WTC11 (cell line): ENCODE results near the gene VTN. TPM values are rescaled to one million over a fixed set of nuclear protein-coding genes. Genes with fewer than 3 reads are reported as not detected.

Experiments used
- ATAC-seq: fragments of 200-7000 bp; cut with Tn5 transposase; 2 replicates; pipeline ENCODE4 v1.10.0; 2021; ENCODE audit warnings: mild to moderate bottlenecking, moderate library complexity
- CTCF ChIA-PET: fragments of 300-600 bp; sonication (Branson Sonifier 250); formaldehyde crosslinking; loops from one replicate; lab custom pipeline; 2021; ENCODE audit warnings: antibody characterized with exemption; lab: Charles Lee
- POLR2A ChIA-PET: fragments of 350-600 bp; sonication (Branson Sonifier 250); formaldehyde crosslinking; loops from one replicate; lab custom pipeline; 2021; ENCODE audit warnings: antibody characterized with exemption; lab: Charles Lee
- DNase-seq: peaks from one replicate; pipeline ENCODE4 v3.0.0; 2021; ENCODE audit warnings: low spot score
- H3K27ac Mint-ChIP-seq: 2 replicates; pipeline ENCODE4 v1.8.0; 2021; ENCODE audit warnings: mixed read lengths
- H3K27me3 Mint-ChIP-seq: 2 replicates; pipeline ENCODE4 v1.8.0; 2021; ENCODE audit warnings: low read depth, mild to moderate bottlenecking, moderate library complexity, mixed read lengths
- H3K36me3 Mint-ChIP-seq: 2 replicates; pipeline ENCODE4 v1.8.0; 2021; ENCODE audit warnings: mixed read lengths
- H3K4me1 Mint-ChIP-seq: 2 replicates; pipeline ENCODE4 v1.8.0; 2022; ENCODE audit warnings: mixed read lengths
- H3K4me3 Mint-ChIP-seq: 2 replicates; pipeline ENCODE4 v1.8.0; 2021; ENCODE audit warnings: mild to moderate bottlenecking, moderate library complexity, mixed read lengths
- H3K9me3 Mint-ChIP-seq: 2 replicates; pipeline ENCODE4 v1.8.0; 2021; ENCODE audit warnings: mixed read lengths
- EMX1 ChIP-seq: fragments of 250-450 bp; sonication (Bioruptor Pico); IDR thresholded peaks from 2 replicates; pipeline ENCODE4 v1.8.0; 2021; ENCODE audit warnings: mild to moderate bottlenecking
- GABPB1 ChIP-seq: sonication (generic); formaldehyde crosslinking; IDR thresholded peaks from 2 replicates; pipeline ENCODE4 v1.8.1; 2023; ENCODE audit warnings: mild to moderate bottlenecking, missing genetic modification reagents
- HMGA2 ChIP-seq: fragments of 250-450 bp; sonication (Bioruptor Pico); IDR thresholded peaks from 2 replicates; pipeline ENCODE4 v1.4.0; 2021; ENCODE audit warnings: mild to moderate bottlenecking, moderate library complexity
- MXD4 ChIP-seq: fragments of 250-450 bp; sonication (Bioruptor Pico); IDR thresholded peaks from 2 replicates; pipeline ENCODE4 v1.8.0; 2021; ENCODE audit warnings: mild to moderate bottlenecking, moderate library complexity, borderline replicate concordance
- NFYB ChIP-seq: sonication (generic); formaldehyde crosslinking; conservative IDR thresholded peaks from 2 replicates; pipeline ENCODE4 v1.8.0; 2022; ENCODE audit warnings: low read depth, missing genetic modification reagents
- NR1H2 ChIP-seq: sonication (generic); formaldehyde crosslinking; IDR thresholded peaks from 2 replicates; pipeline ENCODE4 v1.9.0; 2021; ENCODE audit warnings: mild to moderate bottlenecking, moderate library complexity, missing genetic modification reagents
- OVOL2 ChIP-seq: fragments of 250-450 bp; sonication (Bioruptor Pico); IDR thresholded peaks from 2 replicates; pipeline ENCODE4 v1.9.0; 2021; ENCODE audit warnings: mild to moderate bottlenecking, borderline replicate concordance
- RELA ChIP-seq: sonication (generic); formaldehyde crosslinking; IDR thresholded peaks from 2 replicates; pipeline ENCODE4 v1.8.1; 2022; ENCODE audit warnings: missing genetic modification reagents, mild to moderate bottlenecking, borderline replicate concordance
- RORB ChIP-seq: fragments of 250-450 bp; sonication (Bioruptor Pico); IDR thresholded peaks from 2 replicates; pipeline ENCODE4 v1.9.0; 2021; ENCODE audit warnings: mild to moderate bottlenecking
- SMAD4 ChIP-seq: sonication (generic); formaldehyde crosslinking; IDR thresholded peaks from 2 replicates; pipeline ENCODE4 v1.8.0; 2022; ENCODE audit warnings: mild to moderate bottlenecking, missing genetic modification reagents
- SP1 ChIP-seq: sonication (generic); formaldehyde crosslinking; conservative IDR thresholded peaks from 2 replicates; pipeline ENCODE4 v1.8.1; 2022; ENCODE audit warnings: missing genetic modification reagents
- ZNF232 ChIP-seq: sonication (generic); formaldehyde crosslinking; IDR thresholded peaks from 2 replicates; pipeline ENCODE4 v1.8.0; 2022; ENCODE audit warnings: mild to moderate bottlenecking, missing genetic modification reagents
- ZNF423 ChIP-seq: fragments of 250-450 bp; sonication (Bioruptor Pico); IDR thresholded peaks from 2 replicates; pipeline ENCODE4 v2.1.2; 2022; ENCODE audit warnings: mild to moderate bottlenecking, moderate library complexity
- total RNA-seq: library from RNA; stranded (reverse); gene quantifications from 3 replicates; pipeline ENCODE4 v1.2.3, GENCODE V29; 2021
- TF ChIP-seq, protein P1 (sequence below): sonication (generic); formaldehyde crosslinking; IDR thresholded peaks from 2 replicates; pipeline ENCODE4 v1.8.0; 2022; ENCODE audit warnings: mild to moderate bottlenecking, missing genetic modification reagents
- TF ChIP-seq, protein P2 (sequence below): fragments of 250-450 bp; sonication (Bioruptor Pico); IDR thresholded peaks from 2 replicates; pipeline ENCODE4 v1.9.0; 2021; ENCODE audit warnings: mild to moderate bottlenecking
- TF ChIP-seq, protein P3 (sequence below): sonication (generic); formaldehyde crosslinking; IDR thresholded peaks from 2 replicates; pipeline ENCODE4 v1.8.1; 2022; ENCODE audit warnings: mild to moderate bottlenecking, missing genetic modification reagents, moderate library complexity, borderline replicate concordance
- TF ChIP-seq, protein P4 (sequence below): sonication (generic); formaldehyde crosslinking; IDR thresholded peaks from 2 replicates; pipeline ENCODE4 v1.8.0; 2023; ENCODE audit warnings: missing genetic modification reagents
- TF ChIP-seq, protein P5 (sequence below): sonication (generic); formaldehyde crosslinking; IDR thresholded peaks from 2 replicates; pipeline ENCODE4 v1.8.0; 2022; ENCODE audit warnings: mild to moderate bottlenecking, missing genetic modification reagents
- TF ChIP-seq, protein P6 (sequence below): sonication (generic); formaldehyde crosslinking; IDR thresholded peaks from 2 replicates; pipeline ENCODE4 v1.8.1; 2022; ENCODE audit warnings: mild to moderate bottlenecking, moderate library complexity, missing genetic modification reagents
- TF ChIP-seq, protein P7 (sequence below): fragments of 250-450 bp; sonication (Bioruptor Pico); IDR thresholded peaks from 2 replicates; pipeline ENCODE4 v1.8.0; 2021; ENCODE audit warnings: mild to moderate bottlenecking
- TF ChIP-seq, protein P8 (sequence below): sonication (generic); formaldehyde crosslinking; IDR thresholded peaks from 2 replicates; pipeline ENCODE4 v1.8.0; 2023; ENCODE audit warnings: mild to moderate bottlenecking, missing genetic modification reagents

VTN gene
- total RNA-seq, 1 experiment from 2014 or later, result 1.6 TPM

DNA sequence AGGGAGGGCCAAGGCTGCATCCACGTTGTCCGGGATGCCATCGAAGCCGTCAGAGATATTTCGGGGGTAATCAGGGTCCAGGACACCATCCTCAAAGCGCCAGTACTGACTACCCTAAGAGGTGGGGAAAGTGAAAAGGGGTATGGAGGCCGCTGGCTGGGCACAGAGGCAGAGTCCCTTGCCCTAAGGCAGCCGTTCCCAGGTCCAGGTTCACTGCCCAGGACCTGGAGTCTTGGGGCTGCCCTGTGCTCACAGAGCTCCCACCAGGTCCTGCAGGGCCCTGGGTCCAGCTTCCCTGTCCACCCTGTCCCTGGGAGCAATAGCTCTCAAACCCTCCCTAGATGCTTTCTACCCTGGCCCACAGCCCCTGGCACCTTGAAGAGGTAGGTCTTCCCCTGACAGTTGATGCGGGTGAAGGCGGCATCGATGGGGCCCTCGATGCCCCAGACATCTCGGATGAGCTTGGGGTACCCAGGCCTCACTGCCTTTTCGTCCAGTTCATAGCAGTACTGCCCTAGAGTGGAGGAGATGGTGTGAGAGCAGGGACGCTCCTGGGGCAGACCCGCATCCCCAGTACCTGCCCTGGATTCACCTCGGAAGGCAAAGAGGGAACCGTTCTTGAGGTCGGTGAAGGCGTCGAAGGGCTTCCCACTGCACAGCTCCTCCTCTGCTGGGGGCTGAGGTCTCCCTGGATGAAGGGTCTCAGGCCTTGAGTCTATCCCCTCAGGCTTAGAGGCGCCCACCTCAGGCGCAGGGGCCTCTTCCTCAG, 1.0 kb downstream of the VTN start:
- H3K4me3 Mint-ChIP-seq, result no peak overlapping the region
- no peaks in the 10 kb centered on the region for H3K9me3 Mint-ChIP-seq

DNA sequence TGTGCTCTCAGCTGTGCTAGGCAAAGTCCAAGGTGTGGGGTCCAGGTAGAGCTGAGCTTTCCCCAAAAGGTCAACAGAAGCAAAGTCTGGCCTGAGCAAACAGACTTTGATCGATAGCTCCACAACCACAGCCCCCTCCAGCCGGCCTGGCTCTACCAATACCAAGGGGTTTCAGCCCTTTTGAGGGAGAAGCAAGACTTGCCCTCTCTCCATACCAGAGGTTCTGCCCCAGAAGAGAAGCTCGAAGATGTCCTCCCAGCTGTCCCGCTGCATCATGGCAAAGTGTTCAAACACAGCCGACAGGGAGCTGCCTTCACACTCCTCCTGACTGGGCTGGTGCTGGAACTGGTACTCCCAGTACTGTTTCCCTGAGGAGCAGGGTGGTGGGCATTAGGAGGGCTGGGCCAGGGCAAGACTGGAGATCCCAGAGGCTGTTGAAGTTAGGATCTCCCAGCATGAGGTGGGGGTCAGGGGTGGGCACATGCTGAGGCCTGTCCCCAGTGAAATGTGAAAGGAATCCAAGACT, 1.7 kb downstream of the VTN start:
- CTCF ChIA-PET, result no interaction called here
- H3K4me3 Mint-ChIP-seq, result no peak overlapping the region
- H3K9me3 Mint-ChIP-seq, result no peaks in the 10 kb centered on the region
- peaks cover 20% of the 10 kb centered on the region for H3K27me3 Mint-ChIP-seq
- no peak overlapping the region for H3K27ac Mint-ChIP-seq
- no peaks in the 10 kb centered on the region for H3K36me3 Mint-ChIP-seq
- peaks cover 19% of the 10 kb centered on the region for H3K4me1 Mint-ChIP-seq
- ATAC-seq (no peak), DNase-seq (no peak)
- TF ChIP-seq GABPB1 (CRISPR knock-in tag), result peak; percentile 61; the same call in 1 of the 2 replicates
- TF ChIP-seq, protein P1, sequence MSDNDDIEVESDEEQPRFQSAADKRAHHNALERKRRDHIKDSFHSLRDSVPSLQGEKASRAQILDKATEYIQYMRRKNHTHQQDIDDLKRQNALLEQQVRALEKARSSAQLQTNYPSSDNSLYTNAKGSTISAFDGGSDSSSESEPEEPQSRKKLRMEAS (CRISPR knock-in tag), result no peak
- POLR2A ChIA-PET, result no interaction called here

More for the DNA sequence above, 1.0 kb downstream of the VTN start:
- Mint-ChIP-seq H3K27ac (no peak overlapping the region), H3K4me1 (peaks cover 21% of the 10 kb centered on the region), H3K27me3 (peaks cover 27% of the 10 kb centered on the region), H3K36me3 (no peaks in the 10 kb centered on the region)
- no peak for DNase-seq
- ATAC-seq, result no peak
- ChIA-PET CTCF (interaction anchor here (1.2 to 2.3 kb wide), 2 partner anchors 33 to 48 kb away, joined by 4 to 19 read pairs; no protein-coding TSS in a partner anchor), POLR2A (no interaction called here)
- TF ChIP-seq ZNF423 (CRISPR knock-in tag) (no peak), NFYB (CRISPR knock-in tag) (no peak), MXD4 (CRISPR knock-in tag) (no peak), RORB (CRISPR knock-in tag) (no peak)
- TF ChIP-seq, protein P2, sequence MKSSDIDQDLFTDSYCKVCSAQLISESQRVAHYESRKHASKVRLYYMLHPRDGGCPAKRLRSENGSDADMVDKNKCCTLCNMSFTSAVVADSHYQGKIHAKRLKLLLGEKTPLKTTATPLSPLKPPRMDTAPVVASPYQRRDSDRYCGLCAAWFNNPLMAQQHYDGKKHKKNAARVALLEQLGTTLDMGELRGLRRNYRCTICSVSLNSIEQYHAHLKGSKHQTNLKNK (CRISPR knock-in tag), result no peak
- TF ChIP-seq, protein P3, sequence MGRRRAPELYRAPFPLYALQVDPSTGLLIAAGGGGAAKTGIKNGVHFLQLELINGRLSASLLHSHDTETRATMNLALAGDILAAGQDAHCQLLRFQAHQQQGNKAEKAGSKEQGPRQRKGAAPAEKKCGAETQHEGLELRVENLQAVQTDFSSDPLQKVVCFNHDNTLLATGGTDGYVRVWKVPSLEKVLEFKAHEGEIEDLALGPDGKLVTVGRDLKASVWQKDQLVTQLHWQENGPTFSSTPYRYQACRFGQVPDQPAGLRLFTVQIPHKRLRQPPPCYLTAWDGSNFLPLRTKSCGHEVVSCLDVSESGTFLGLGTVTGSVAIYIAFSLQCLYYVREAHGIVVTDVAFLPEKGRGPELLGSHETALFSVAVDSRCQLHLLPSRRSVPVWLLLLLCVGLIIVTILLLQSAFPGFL (CRISPR knock-in tag), result no peak
- TF ChIP-seq, protein P4, sequence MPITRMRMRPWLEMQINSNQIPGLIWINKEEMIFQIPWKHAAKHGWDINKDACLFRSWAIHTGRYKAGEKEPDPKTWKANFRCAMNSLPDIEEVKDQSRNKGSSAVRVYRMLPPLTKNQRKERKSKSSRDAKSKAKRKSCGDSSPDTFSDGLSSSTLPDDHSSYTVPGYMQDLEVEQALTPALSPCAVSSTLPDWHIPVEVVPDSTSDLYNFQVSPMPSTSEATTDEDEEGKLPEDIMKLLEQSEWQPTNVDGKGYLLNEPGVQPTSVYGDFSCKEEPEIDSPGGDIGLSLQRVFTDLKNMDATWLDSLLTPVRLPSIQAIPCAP (CRISPR knock-in tag), result no peak
- TF ChIP-seq, protein P5, sequence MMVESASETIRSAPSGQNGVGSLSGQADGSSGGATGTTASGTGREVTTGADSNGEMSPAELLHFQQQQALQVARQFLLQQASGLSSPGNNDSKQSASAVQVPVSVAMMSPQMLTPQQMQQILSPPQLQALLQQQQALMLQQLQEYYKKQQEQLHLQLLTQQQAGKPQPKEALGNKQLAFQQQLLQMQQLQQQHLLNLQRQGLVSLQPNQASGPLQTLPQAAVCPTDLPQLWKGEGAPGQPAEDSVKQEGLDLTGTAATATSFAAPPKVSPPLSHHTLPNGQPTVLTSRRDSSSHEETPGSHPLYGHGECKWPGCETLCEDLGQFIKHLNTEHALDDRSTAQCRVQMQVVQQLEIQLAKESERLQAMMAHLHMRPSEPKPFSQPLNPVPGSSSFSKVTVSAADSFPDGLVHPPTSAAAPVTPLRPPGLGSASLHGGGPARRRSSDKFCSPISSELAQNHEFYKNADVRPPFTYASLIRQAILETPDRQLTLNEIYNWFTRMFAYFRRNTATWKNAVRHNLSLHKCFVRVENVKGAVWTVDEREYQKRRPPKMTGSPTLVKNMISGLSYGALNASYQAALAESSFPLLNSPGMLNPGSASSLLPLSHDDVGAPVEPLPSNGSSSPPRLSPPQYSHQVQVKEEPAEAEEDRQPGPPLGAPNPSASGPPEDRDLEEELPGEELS (CRISPR knock-in tag), result no peak

DNA sequence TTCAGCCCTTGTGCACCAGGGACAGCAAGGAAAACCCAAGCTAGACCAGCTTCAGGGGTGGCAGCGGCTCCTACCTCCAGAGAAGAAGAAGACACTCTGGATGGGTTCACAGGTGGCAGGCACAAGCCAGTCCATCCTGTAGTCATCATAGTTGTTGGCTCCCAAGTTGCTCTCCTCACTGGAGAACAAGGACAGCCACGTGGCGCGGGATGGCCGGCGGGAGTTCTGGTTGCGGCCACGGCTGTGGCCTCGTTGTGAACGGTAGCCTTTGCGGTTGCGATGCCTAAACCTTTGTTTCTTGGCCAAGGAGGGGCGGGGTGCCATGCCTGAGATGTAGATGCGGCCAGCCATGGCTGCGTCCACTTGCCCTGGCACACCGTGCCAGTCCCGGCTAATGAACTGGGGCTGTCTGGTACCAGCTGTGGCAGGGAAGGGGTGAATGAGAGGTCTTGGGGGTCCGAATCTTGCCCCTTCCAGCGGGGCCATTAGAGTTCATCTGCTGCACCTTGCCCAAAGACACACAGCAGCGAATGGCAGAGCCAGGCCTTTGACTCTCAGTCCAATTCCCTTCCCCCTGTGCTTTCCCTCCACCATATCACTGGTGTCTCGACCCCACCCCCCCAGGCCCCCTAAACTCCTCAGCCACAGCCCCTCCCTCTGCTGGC, 2.3 kb downstream of the VTN start:
- POLR2A ChIA-PET, result interaction anchor here (1.3 kb wide), 1 partner anchor 10 kb away, joined by 12 read pairs; the partner anchor contains the start of gene POLDIP2
- no peak overlapping the region for H3K27ac Mint-ChIP-seq
- H3K4me1 Mint-ChIP-seq, result peaks cover 16% of the 10 kb centered on the region
- H3K4me3 Mint-ChIP-seq, result no peak overlapping the region
- H3K36me3 Mint-ChIP-seq, result no peaks in the 10 kb centered on the region
- H3K27me3 Mint-ChIP-seq, result peaks cover 14% of the 10 kb centered on the region
- no peaks in the 10 kb centered on the region for H3K9me3 Mint-ChIP-seq
- no peak for DNase-seq
- CTCF ChIA-PET, result interaction anchor here (1.1 to 2.5 kb wide), 3 partner anchors 10 to 132 kb away, joined by 3 to 16 read pairs (median 9); partner anchors contain the start of gene POLDIP2
- no peak for ATAC-seq
- TF ChIP-seq HMGA2 (CRISPR knock-in tag) (no peak), OVOL2 (no peak), EMX1 (CRISPR knock-in tag) (no peak), SMAD4 (CRISPR knock-in tag) (no peak), NR1H2 (CRISPR knock-in tag) (no peak), RELA (CRISPR knock-in tag) (no peak), ZNF232 (CRISPR knock-in tag) (no peak), SP1 (no peak)
- TF ChIP-seq, protein P6, sequence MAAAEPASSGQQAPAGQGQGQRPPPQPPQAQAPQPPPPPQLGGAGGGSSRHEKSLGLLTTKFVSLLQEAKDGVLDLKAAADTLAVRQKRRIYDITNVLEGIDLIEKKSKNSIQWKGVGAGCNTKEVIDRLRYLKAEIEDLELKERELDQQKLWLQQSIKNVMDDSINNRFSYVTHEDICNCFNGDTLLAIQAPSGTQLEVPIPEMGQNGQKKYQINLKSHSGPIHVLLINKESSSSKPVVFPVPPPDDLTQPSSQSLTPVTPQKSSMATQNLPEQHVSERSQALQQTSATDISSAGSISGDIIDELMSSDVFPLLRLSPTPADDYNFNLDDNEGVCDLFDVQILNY (CRISPR knock-in tag), result no peak
- TF ChIP-seq, protein P7, sequence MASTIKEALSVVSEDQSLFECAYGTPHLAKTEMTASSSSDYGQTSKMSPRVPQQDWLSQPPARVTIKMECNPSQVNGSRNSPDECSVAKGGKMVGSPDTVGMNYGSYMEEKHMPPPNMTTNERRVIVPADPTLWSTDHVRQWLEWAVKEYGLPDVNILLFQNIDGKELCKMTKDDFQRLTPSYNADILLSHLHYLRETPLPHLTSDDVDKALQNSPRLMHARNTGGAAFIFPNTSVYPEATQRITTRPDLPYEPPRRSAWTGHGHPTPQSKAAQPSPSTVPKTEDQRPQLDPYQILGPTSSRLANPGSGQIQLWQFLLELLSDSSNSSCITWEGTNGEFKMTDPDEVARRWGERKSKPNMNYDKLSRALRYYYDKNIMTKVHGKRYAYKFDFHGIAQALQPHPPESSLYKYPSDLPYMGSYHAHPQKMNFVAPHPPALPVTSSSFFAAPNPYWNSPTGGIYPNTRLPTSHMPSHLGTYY (CRISPR knock-in tag), result no peak
- TF ChIP-seq, protein P8, sequence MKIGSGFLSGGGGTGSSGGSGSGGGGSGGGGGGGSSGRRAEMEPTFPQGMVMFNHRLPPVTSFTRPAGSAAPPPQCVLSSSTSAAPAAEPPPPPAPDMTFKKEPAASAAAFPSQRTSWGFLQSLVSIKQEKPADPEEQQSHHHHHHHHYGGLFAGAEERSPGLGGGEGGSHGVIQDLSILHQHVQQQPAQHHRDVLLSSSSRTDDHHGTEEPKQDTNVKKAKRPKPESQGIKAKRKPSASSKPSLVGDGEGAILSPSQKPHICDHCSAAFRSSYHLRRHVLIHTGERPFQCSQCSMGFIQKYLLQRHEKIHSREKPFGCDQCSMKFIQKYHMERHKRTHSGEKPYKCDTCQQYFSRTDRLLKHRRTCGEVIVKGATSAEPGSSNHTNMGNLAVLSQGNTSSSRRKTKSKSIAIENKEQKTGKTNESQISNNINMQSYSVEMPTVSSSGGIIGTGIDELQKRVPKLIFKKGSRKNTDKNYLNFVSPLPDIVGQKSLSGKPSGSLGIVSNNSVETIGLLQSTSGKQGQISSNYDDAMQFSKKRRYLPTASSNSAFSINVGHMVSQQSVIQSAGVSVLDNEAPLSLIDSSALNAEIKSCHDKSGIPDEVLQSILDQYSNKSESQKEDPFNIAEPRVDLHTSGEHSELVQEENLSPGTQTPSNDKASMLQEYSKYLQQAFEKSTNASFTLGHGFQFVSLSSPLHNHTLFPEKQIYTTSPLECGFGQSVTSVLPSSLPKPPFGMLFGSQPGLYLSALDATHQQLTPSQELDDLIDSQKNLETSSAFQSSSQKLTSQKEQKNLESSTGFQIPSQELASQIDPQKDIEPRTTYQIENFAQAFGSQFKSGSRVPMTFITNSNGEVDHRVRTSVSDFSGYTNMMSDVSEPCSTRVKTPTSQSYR, result no peak
